ENCODE data around the gene CNP. TPM values are rescaled to one million over a fixed set of nuclear protein-coding genes. Genes with fewer than 3 reads are reported as not detected.
A peak's percentile ranks its signal among the peaks of the same experiment; 100 is the strongest.

The CNP gene
- total RNA-seq, 1 experiment from 2014 or later, result 51.2 TPM

GRCh38 chr17:41967141-41967920 lies 736 bp downstream of the CNP start:
- Histone ChIP-seq H3K27me3 (ENCODE audit: insufficient read depth, low read length) (no peaks in the 10 kb centered on the region), H3K9me2 (ENCODE audit: insufficient read depth) (no peaks in the 10 kb centered on the region), H2AFZ (ENCODE audit: low read depth, low read length, poor library complexity, severe bottlenecking) (no peak overlapping the region), H3K9ac (ENCODE audit: low read length) (peak overlapping the region; percentile 83), H4K20me1 (ENCODE audit: insufficient read depth) (no peaks in the 10 kb centered on the region), H3K36me3 (ENCODE audit: control insufficient read depth in 1 of 2, insufficient read depth in 2 of 2, low read length in 2 of 2) (peaks cover 10 to 23% of the 10 kb centered on the region in 2 experiments; a peak in 2 of 4 replicates), H3K4me3 (replicated peaks in 1 of 2; ENCODE audit: low read depth in 1 of 2, low read length in 2 of 2) (peak overlapping the region; percentile 54 to 77), H3K4me2 (ENCODE audit: low read length) (peak overlapping the region; percentile 82), H3K9me3 (ENCODE audit: control insufficient read depth in 1 of 2, insufficient read depth in 1 of 2, low read depth in 1 of 2, low read length in 2 of 2) (no peaks in the 10 kb centered on the region), H3K79me2 (ENCODE audit: insufficient read depth, low read length) (peaks cover 21% of the 10 kb centered on the region), H3K27ac (ENCODE audit: low read depth, low read length) (peak overlapping the region; percentile 73), H3K4me1 (ENCODE audit: control insufficient read depth in 1 of 2, insufficient read depth in 2 of 2, low read length in 2 of 2) (peaks cover 7 to 22% of the 10 kb centered on the region in 2 experiments)
- TF ChIP-seq SIN3A (IDR thresholded peaks at IDR 0.05; ENCODE audit: low read depth) (no peak), ZFX (IDR thresholded peaks at IDR 0.05) (peak; percentile 55; the same call in 1 of the 2 replicates), ATF3 (IDR thresholded peaks at IDR 0.05) (no peak), RAD21 (IDR thresholded peaks at IDR 0.05; ENCODE audit: low read depth) (no peak)
- TF ChIP-seq, protein P1, sequence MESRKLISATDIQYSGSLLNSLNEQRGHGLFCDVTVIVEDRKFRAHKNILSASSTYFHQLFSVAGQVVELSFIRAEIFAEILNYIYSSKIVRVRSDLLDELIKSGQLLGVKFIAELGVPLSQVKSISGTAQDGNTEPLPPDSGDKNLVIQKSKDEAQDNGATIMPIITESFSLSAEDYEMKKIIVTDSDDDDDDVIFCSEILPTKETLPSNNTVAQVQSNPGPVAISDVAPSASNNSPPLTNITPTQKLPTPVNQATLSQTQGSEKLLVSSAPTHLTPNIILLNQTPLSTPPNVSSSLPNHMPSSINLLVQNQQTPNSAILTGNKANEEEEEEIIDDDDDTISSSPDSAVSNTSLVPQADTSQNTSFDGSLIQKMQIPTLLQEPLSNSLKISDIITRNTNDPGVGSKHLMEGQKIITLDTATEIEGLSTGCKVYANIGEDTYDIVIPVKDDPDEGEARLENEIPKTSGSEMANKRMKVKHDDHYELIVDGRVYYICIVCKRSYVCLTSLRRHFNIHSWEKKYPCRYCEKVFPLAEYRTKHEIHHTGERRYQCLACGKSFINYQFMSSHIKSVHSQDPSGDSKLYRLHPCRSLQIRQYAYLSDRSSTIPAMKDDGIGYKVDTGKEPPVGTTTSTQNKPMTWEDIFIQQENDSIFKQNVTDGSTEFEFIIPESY (IDR thresholded peaks at IDR 0.05; ENCODE audit: extremely low read depth, insufficient replicate concordance, low read length), result no peak
- intact Hi-C loops (cut with micrococcal nuclease), result loop anchor here (5.0 kb wide), 1 partner anchor 50 kb away; the partner anchor contains the start of gene DNAJC7
- ATAC-seq, result peak; percentile 0; the same call in 1 of the 2 replicates
- ChIA-PET CTCF (interaction anchor here (1.3 to 3.0 kb wide), 3 partner anchors 52 to 134 kb away, joined by 4 to 15 read pairs (median 12); partner anchors contain the start of genes DNAJC7 and NKIRAS2), RAD21 (ENCODE audit: low non-redundant PET in 1 of 2, low total read pairs in 2 of 2, uncharacterized antibody in 2 of 2, unreplicated experiment in 2 of 2) (no interaction called here), POLR2A (interaction anchor here (1.6 to 3.0 kb wide), 2 partner anchors 12 to 51 kb away, joined by 3 to 17 read pairs; partner anchors contain the start of gene DNAJC7)
- no TSS peak for BruUV-seq (replicated peaks)
- DNase-seq (ENCODE audit: low read depth, low spot score), result peak; percentile 4
